ENCODE data around the gene NFILZ. TPM values are rescaled to one million over a fixed set of nuclear protein-coding genes. Genes with fewer than 3 reads are reported as not detected.

NFILZ gene
- total and polyA plus RNA-seq, 2 of the 8 experiments (the other 6 are each of a cell fraction or from before 2014, with no cell fraction given), result not detected

- H3K27me3 ChIP-seq (replicated peaks in 1 of 4; ENCODE audit: control insufficient read depth in 3 of 4, extremely low read depth in 1 of 4, insufficient read depth in 3 of 4, low read length in 3 of 4), result peaks cover 0 to 11% (median 7%) of the 10 kb centered on the region in 4 experiments; a peak in 3 of 7 replicates
- H2BK120ac ChIP-seq (replicated peaks; ENCODE audit: low read depth, low read length), result no peak overlapping the region
- H2AFZ ChIP-seq (ENCODE audit: low read length), result no peak overlapping the region
- H3K79me1 ChIP-seq (ENCODE audit: low read depth, low read length), result no peaks in the 10 kb centered on the region
- DNase-seq (ENCODE audit: low read depth in 1 of 2, low spot score in 2 of 2), result no peak
- H4K20me1 ChIP-seq (replicated peaks in 1 of 2; ENCODE audit: control insufficient read depth in 1 of 2, insufficient read depth in 2 of 2, low read length in 2 of 2), result no peaks in the 10 kb centered on the region
- WGBS, 2 experiments (ENCODE audit: extremely low coverage in 1 of 2, insufficient coverage in 1 of 2, insufficient read length in 1 of 2, insufficient replicate concordance in 2 of 2, low coverage in 1 of 2, low lambda C conversion rate in 2 of 2, missing lambda C conversion rate in 1 of 2), result 83% methylated on average over 20 of the region's 21 CpGs; no CpG with 5 or more reads in 1 of the 2 experiments
- ChIA-PET POLR2A (ENCODE audit: partially characterized antibody) (no interaction called here), CTCF (ENCODE audit: partially characterized antibody) (no interaction called here)
- no peak overlapping the region for H2BK5ac ChIP-seq (ENCODE audit: low read depth, low read length)
- H3K9me3 ChIP-seq (ENCODE audit: insufficient read depth in 2 of 2, low read depth in 1 of 2, low read length in 1 of 2), result peaks cover 0 to 5% of the 10 kb centered on the region in 2 experiments; a peak in 2 of 4 replicates
- no peak overlapping the region for H4K5ac ChIP-seq (ENCODE audit: insufficient read length, low read depth, low read length)
- H3K18ac ChIP-seq (ENCODE audit: extremely low read depth, low read length), result no peak overlapping the region
- H2BK12ac ChIP-seq (ENCODE audit: low read depth, low read length), result no peak overlapping the region
- no peak overlapping the region for H4K8ac ChIP-seq (ENCODE audit: extremely low read depth, insufficient read depth, low read length)
- H3K9ac ChIP-seq (replicated peaks in 1 of 4; ENCODE audit: extremely low read depth in 1 of 4, low read depth in 3 of 4, low read length in 3 of 4), result no peak overlapping the region
- no peak overlapping the region for H2AK5ac ChIP-seq (ENCODE audit: low read depth, low read length)
- no peak overlapping the region for H3K4me3 ChIP-seq (ENCODE audit: extremely low read depth in 1 of 4, insufficient read depth in 2 of 4, low read depth in 3 of 4, low read length in 4 of 4)
- H3K4ac ChIP-seq (replicated peaks; ENCODE audit: insufficient read length, low read depth, low read length), result no peak overlapping the region
- H3K56ac ChIP-seq (replicated peaks; ENCODE audit: insufficient read length, low read depth, low read length), result no peak overlapping the region
- H2BK15ac ChIP-seq (ENCODE audit: low read length), result no peak overlapping the region
- no peaks in the 10 kb centered on the region for H3K23me2 ChIP-seq (ENCODE audit: low read depth, low read length)
- H3K36me3 ChIP-seq (ENCODE audit: control insufficient read depth in 2 of 4, insufficient read depth in 4 of 4, low read length in 3 of 4), result no peaks in the 10 kb centered on the region
- no peak overlapping the region for H2BK20ac ChIP-seq (ENCODE audit: low read length)
- peaks cover 0 to 4% (median 2%) of the 10 kb centered on the region in 4 experiments; a peak in 2 of 7 replicates for H3K4me1 ChIP-seq (replicated peaks in 1 of 4; ENCODE audit: control insufficient read depth in 3 of 4, insufficient read depth in 4 of 4, low read length in 3 of 4)
- H3K23ac ChIP-seq (ENCODE audit: insufficient read length), result no peak overlapping the region
- no peak overlapping the region for H3K4me2 ChIP-seq (ENCODE audit: insufficient read depth in 1 of 2, low read depth in 2 of 2, low read length in 2 of 2)
- no peak for FAIRE-seq
- no peaks in the 10 kb centered on the region for H3K79me2 ChIP-seq (ENCODE audit: control insufficient read depth in 1 of 2, insufficient read depth in 2 of 2, low read length in 2 of 2)
- H4K91ac ChIP-seq (replicated peaks; ENCODE audit: insufficient read length, low read length), result no peak overlapping the region
- no peak overlapping the region for H3K27ac ChIP-seq (ENCODE audit: low read depth, low read length)
- H3K14ac ChIP-seq (ENCODE audit: insufficient read length), result no peak overlapping the region
- no peak for TF ChIP-seq USF2 (IDR thresholded peaks at IDR 0.05; ENCODE audit: low read length)
- TF ChIP-seq FOSL1 (IDR thresholded peaks at IDR 0.05; ENCODE audit: insufficient read depth, low read depth, low read length), result no peak
- TF ChIP-seq GTF2F1 (IDR thresholded peaks at IDR 0.05; ENCODE audit: borderline replicate concordance, low read depth, low read length), result no peak
- no peak for TF ChIP-seq CTCF (IDR thresholded peaks at IDR 0.05; ENCODE audit: control extremely low read depth in 1 of 3, insufficient read depth in 1 of 3, low read depth in 1 of 3, low read length in 3 of 3)
- TF ChIP-seq BCL11A (IDR thresholded peaks at IDR 0.05; ENCODE audit: low read depth in 2 of 2, low read length in 2 of 2), result no peak
- no peak for TF ChIP-seq MAX (IDR thresholded peaks at IDR 0.05)
- no peak for TF ChIP-seq RXRA (IDR thresholded peaks at IDR 0.05; ENCODE audit: insufficient read depth, low read depth, low read length)
- no peak for TF ChIP-seq TBP (IDR thresholded peaks at IDR 0.05; ENCODE audit: low read depth, low read length)
- TF ChIP-seq SIRT6 (IDR thresholded peaks at IDR 0.05; ENCODE audit: low read length), result no peak
- TF ChIP-seq RBBP5 (IDR thresholded peaks at IDR 0.05; ENCODE audit: borderline replicate concordance, low read depth, low read length), result no peak
Measured at GRCh38 chr19:8638078-8638619, 7.7 kb downstream of the NFILZ start.

Measured in H1 (cell line).